ENCODE measurements around the gene NPAS2. TPM values are rescaled to one million over a fixed set of nuclear protein-coding genes. Genes with fewer than 3 reads are reported as not detected.

Gene NPAS2
- total RNA-seq, 8 experiments from 2014 or later: 1.6 to 35.0 (median 6.4) TPM

DNA sequence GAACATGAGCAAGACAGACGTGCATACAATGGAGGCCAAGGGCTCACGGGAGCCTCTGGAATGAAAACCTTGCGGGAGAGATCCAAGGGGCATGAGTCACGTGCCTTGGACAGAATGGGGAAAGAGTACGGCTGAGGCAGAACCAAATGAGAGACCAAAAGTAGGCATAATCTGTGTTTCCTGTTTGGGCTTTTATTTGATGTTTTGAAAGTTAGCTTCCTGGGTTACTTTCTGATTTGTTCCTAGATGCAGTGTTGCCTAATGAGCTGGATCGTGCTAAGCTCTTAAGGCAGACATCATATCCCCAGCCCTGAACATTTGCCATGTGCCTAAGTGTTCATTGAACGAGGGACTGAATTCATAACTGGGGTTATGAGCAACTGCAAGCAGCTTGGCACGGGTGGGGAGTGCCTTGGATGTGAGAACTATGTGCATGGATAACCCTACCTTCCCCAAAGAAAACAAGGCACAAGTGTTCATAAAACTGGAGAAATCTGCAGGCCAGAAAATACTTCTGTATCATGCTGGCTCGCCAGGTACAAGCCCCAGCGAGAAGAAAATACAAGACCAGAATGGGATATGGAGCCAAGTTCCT lies 121.8 kb downstream of the NPAS2 start:
- no peak for ATAC-seq (replicated peaks in 6 of 8)
- H3K27ac ChIP-seq: no peak overlapping the region
- 24 to 90% (median 71%) methylated on average over 1 to 8 of the region's 10 CpGs; no CpG with 5 or more reads in 1 of the 10 experiments for WGBS, 10 experiments
- no peak overlapping the region for H3K4me3 ChIP-seq
- no peaks in the 10 kb centered on the region for H3K4me1 ChIP-seq (replicated peaks in 1 of 2)
- in situ Hi-C loops (cut with MboI; ENCODE audit: low pct_unique_long_range_greater_than_20kb in 2 of 9, low sequenced_read_pairs in 9 of 9, unreplicated experiment in 9 of 9): no loop called here

- in situ Hi-C loops (cut with MboI; ENCODE audit: low pct_unique_long_range_greater_than_20kb in 2 of 9, low sequenced_read_pairs in 9 of 9, unreplicated experiment in 9 of 9): no loop called here
- H3K4me1 ChIP-seq (replicated peaks in 1 of 2): peaks cover 11 to 18% of the 10 kb centered on the region in 2 donors
- H3K27ac ChIP-seq: no peak overlapping the region
- no peak for ATAC-seq (replicated peaks in 6 of 8)
- 80 to 100% (median 90%) methylated on average over 2 to 17 of the region's 19 CpGs; no CpG with 5 or more reads in 1 of the 10 experiments for WGBS, 10 experiments
- no peak overlapping the region for H3K4me3 ChIP-seq
Observed at GRCh38 chr2:100944617-100945432, 124.9 kb downstream of the NPAS2 start.

DNA sequence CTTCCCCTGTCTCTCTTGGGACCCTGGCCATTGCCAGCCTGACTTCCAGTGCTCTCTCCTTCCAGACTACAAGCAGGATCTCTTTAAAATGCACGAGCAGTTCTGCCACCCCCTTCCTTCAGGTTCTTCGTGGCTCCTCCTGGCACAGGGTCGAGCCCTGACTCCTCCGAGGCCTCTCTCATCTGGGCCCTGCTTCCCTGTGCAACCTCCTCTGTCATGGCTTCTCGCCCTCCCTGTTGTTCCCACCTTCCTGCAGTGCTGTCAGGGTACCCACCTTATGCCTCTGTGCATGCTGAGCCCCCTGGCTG lies 125.4 kb downstream of the NPAS2 start:
- in situ Hi-C loops (cut with MboI; ENCODE audit: low pct_unique_long_range_greater_than_20kb in 2 of 9, low sequenced_read_pairs in 9 of 9, unreplicated experiment in 9 of 9): no loop called here
- no peak overlapping the region for H3K27ac ChIP-seq
- 63 to 97% (median 78%) methylated on average over 1 to 4 of the region's 5 CpGs; no CpG with 5 or more reads in 5 of the 10 experiments for WGBS, 10 experiments

GRCh38 chr2:100945930-100946607 lies 126.1 kb downstream of the NPAS2 start:
- WGBS, 10 experiments: 64 to 100% (median 89%) methylated on average over 2 to 6 of the region's 8 CpGs; no CpG with 5 or more reads in 2 of the 10 experiments
- ATAC-seq (replicated peaks in 6 of 8): no peak
- Histone ChIP-seq H3K4me1 (replicated peaks in 1 of 2) (peaks cover 19 to 26% of the 10 kb centered on the region in 2 donors), H3K27ac (no peak overlapping the region), H3K4me3 (no peak overlapping the region)
- in situ Hi-C loops (cut with MboI; ENCODE audit: low pct_unique_long_range_greater_than_20kb in 2 of 9, low sequenced_read_pairs in 9 of 9, unreplicated experiment in 9 of 9): no loop called here

More for the DNA sequence above, 125.4 kb downstream of the NPAS2 start:
- H3K4me3 ChIP-seq: no peak overlapping the region
- ATAC-seq (replicated peaks in 6 of 8): no peak
- peaks cover 16 to 23% of the 10 kb centered on the region in 2 donors for H3K4me1 ChIP-seq (replicated peaks in 1 of 2)

GRCh38 chr2:100948942-100949811 lies 129.2 kb downstream of the NPAS2 start:
- no peak overlapping the region for H3K4me3 ChIP-seq
- peak overlapping the region; percentile 21 to 77 for H3K27ac ChIP-seq
- ATAC-seq (replicated peaks in 6 of 8): peak in 5 of 8 experiments; percentile 60 to 94 (median 86)
- peaks cover 19 to 26% of the 10 kb centered on the region in 2 donors for H3K4me1 ChIP-seq (replicated peaks in 1 of 2)
- in situ Hi-C loops (cut with MboI; ENCODE audit: low pct_unique_long_range_greater_than_20kb in 2 of 9, low sequenced_read_pairs in 9 of 9, unreplicated experiment in 9 of 9): no loop called here
- WGBS, 10 experiments: 15 to 100% (median 48%) methylated on average over 2 to 16 of the region's 16 CpGs

DNA sequence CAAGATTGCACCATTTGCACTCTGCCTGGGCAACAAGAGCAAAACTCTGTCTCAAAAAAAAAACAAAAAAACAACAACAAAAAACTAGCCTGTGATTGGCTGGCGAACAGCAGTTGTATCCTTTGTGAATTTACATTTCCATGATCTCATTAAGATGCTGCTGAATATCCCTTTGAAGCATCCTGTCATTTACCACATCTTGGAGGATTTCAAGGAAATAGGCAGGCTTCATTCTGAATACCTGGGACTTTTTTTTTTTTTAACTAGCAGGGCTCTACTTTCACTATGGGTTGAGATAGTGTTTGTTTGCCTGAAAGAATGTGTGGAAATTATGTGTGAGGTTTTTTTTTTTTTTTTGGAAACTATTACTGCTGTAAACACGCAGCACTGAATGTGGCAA lies 132.6 kb downstream of the NPAS2 start:
- Histone ChIP-seq H3K4me3 (no peak overlapping the region), H3K27ac (no peak overlapping the region), H3K4me1 (replicated peaks in 1 of 2) (peaks cover 19 to 26% of the 10 kb centered on the region in 2 donors)
- in situ Hi-C loops (cut with MboI; ENCODE audit: low pct_unique_long_range_greater_than_20kb in 2 of 9, low sequenced_read_pairs in 9 of 9, unreplicated experiment in 9 of 9): no loop called here
- 70 to 100% (median 91%) methylated on average over 1 to 2 of the region's 2 CpGs; no CpG with 5 or more reads in 2 of the 10 experiments for WGBS, 10 experiments
- no peak for ATAC-seq (replicated peaks in 6 of 8)

GRCh38 chr2:100953406-100954043 lies 133.6 kb downstream of the NPAS2 start:
- in situ Hi-C loops (cut with MboI; ENCODE audit: low pct_unique_long_range_greater_than_20kb in 2 of 9, low sequenced_read_pairs in 9 of 9, unreplicated experiment in 9 of 9): no loop called here
- H3K4me1 ChIP-seq (replicated peaks in 1 of 2): peaks cover 19 to 21% of the 10 kb centered on the region in 2 donors
- WGBS, 10 experiments: 82 to 100% (median 89%) methylated on average over 1 to 5 of the region's 11 CpGs; no CpG with 5 or more reads in 2 of the 10 experiments
- H3K27ac ChIP-seq: no peak overlapping the region
- no peak overlapping the region for H3K4me3 ChIP-seq
- ATAC-seq (replicated peaks in 6 of 8): no peak

DNA sequence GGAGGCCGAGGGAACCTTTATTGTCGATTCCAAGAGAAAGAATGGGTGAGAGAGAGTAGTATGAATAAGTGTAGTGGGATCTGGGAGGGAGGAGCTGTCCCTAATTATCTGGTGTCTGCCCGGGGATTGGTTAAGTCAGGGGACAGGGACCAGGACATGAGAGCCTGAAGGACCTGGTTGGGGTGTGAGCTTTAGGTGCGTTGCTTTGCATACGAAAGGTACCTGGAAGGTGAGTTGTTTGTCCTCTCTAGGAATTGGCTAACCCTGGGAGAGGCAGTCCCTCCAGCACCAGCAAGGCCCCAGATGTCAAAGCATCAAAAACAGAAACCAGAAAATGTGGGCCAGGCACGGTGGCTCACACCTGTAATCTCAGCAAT lies 134.1 kb downstream of the NPAS2 start:
- in situ Hi-C loops (cut with MboI; ENCODE audit: low pct_unique_long_range_greater_than_20kb in 2 of 9, low sequenced_read_pairs in 9 of 9, unreplicated experiment in 9 of 9): no loop called here

GRCh38 chr2:100955226-100955625 lies 135.3 kb downstream of the NPAS2 start:
- H3K27ac ChIP-seq: no peak overlapping the region
- no peak for ATAC-seq (replicated peaks in 6 of 8)
- WGBS, 10 experiments: 90 to 100% (median 94%) methylated on average over 3 to 4 of the region's 4 CpGs; no CpG with 5 or more reads in 5 of the 10 experiments
- H3K4me3 ChIP-seq: no peak overlapping the region
- in situ Hi-C loops (cut with MboI; ENCODE audit: low pct_unique_long_range_greater_than_20kb in 2 of 9, low sequenced_read_pairs in 9 of 9, unreplicated experiment in 9 of 9): no loop called here
- H3K4me1 ChIP-seq (replicated peaks in 1 of 2): peaks cover 4 to 5% of the 10 kb centered on the region in 2 donors

More for the DNA sequence above, 134.1 kb downstream of the NPAS2 start:
- H3K4me3 ChIP-seq: no peak overlapping the region
- H3K4me1 ChIP-seq (replicated peaks in 1 of 2): peaks cover 16 to 17% of the 10 kb centered on the region in 2 donors
- no peak overlapping the region for H3K27ac ChIP-seq
- 90 to 95% (median 92%) methylated on average over 2 to 5 of the region's 6 CpGs; no CpG with 5 or more reads in 4 of the 10 experiments for WGBS, 10 experiments
- no peak for ATAC-seq (replicated peaks in 6 of 8)

DNA sequence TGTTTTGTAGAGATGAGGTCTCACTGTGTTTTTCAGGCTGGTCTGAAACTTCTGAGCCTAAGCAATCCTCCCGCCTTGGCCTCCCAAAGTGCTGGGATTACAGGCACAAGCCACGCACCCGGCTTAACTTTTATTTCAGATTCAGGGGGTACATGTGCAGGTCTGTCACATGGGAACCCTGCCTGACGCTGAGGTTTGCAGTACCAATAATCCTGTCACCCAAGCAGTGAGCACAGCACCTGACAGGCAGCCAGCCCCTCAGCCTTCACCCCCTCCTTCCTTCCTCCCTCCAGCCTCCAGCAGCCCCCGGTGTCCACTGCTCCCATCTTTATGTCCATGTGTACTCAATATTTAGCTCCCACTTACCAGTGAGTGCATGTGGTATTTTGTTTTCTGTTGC lies 136.1 kb downstream of the NPAS2 start:
- no peak overlapping the region for H3K4me3 ChIP-seq
- WGBS, 10 experiments: 100% methylated on average over 1 to 4 of the region's 5 CpGs; no CpG with 5 or more reads in 4 of the 10 experiments
- H3K4me1 ChIP-seq (replicated peaks in 1 of 2): no peaks in the 10 kb centered on the region
- ATAC-seq (replicated peaks in 6 of 8): no peak
- in situ Hi-C loops (cut with MboI; ENCODE audit: low pct_unique_long_range_greater_than_20kb in 2 of 9, low sequenced_read_pairs in 9 of 9, unreplicated experiment in 9 of 9): no loop called here
- no peak overlapping the region for H3K27ac ChIP-seq

DNA sequence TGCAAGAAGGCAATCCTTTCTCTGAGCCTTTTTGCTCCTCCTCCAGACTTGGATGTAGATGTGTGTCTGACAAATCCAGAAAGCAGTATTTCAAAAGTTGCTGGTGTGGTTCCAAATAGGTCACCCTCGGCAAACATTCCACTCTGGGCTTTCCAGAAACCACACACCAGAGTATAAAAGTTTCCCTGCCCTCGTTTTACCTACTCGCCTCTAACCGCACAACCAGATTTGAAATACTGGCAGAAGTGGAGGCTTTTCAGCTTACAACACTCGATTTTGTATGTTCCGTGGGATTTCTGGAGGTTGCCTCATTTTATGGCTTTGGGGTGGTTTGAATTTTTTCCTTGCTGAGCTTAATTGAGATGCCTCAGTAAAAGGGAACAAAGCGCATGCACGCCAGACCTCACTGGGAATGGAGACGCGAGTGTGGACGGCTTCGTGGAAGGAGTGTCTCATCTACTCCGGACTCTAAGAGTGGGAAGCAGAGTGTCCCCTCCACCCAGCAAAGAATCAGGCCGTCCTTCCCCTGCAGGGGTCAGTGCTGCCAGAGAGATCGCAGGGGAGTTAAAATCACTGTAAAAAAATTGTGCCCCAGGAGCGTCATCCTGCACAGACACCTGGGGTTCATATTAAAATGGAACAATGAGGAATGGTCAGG lies 138.2 kb downstream of the NPAS2 start:
- in situ Hi-C loops (cut with MboI; ENCODE audit: low pct_unique_long_range_greater_than_20kb in 2 of 9, low sequenced_read_pairs in 9 of 9, unreplicated experiment in 9 of 9): no loop called here
- no peak overlapping the region for H3K27ac ChIP-seq
- peak in 2 of 8 experiments; percentile 52 to 77 for ATAC-seq (replicated peaks in 6 of 8)
- H3K4me1 ChIP-seq (replicated peaks in 1 of 2): no peaks in the 10 kb centered on the region
- WGBS, 10 experiments: 33 to 88% (median 67%) methylated on average over 1 to 12 of the region's 16 CpGs; no CpG with 5 or more reads in 3 of the 10 experiments
- H3K4me3 ChIP-seq: no peak overlapping the region
